T-helper 1 cell treated with Interleukin-12 subunit alpha and Interleukin-12 subunit beta and Interleukin-4 antibody, amounts not matched to agents 30 ng/mL and 1 ng/mL, for 36 hours (primary cell): ENCODE measurements around the gene CHST5. TPM values are rescaled to one million over a fixed set of nuclear protein-coding genes. Genes with fewer than 3 reads are reported as not detected.

ENCODE experiments used
- intact Hi-C: fragments of 100-400 bp; cut with micrococcal nuclease; formaldehyde crosslinking; loops from one replicate; pipeline ENCODE4 v1.15.1; 2024
- total RNA-seq: library from RNA; stranded (reverse); gene quantifications from 2 replicates; pipeline ENCODE4 v1.2.3, GENCODE V29; 2022

Gene CHST5
- total RNA-seq, 1 donor from 2014 or later, result not detected

DNA sequence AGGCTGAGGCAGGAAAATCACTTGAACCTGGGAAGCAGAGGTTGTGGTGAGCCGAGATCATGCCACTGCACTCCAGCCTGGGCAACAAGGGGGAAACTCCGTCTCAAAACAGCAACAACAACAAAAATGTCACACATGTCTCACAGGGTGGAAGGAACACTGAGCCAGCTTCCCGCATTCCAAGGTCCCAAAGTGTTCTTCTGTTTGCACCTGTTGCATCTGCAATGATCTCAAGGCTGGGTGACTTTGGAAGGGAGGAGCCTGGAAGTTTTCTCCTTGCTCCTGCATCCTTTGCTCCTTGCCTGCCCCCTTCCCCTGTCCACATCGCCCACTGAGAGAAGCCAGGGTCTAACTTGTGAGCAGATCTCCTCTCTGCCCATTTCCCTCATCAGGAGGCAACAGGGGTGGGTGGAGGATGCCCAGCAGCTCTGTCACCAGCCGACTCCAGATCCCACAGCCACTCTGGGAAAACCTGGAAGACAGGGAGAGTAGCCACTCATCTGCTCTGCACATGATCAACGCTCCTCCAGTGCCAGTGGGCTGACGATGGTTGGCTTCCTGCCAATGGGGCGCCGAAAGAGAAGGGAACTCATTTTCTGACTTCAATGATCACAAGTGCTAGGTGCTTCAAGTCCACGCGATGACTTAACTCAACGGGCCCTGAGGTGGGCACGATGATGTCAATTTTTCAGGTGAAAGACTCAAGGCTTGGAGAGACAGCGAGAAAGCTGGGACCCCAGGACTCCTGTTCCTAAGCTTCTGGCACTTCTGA, 53.3 kb downstream of the CHST5 start:
- intact Hi-C loops, result no loop called here

DNA sequence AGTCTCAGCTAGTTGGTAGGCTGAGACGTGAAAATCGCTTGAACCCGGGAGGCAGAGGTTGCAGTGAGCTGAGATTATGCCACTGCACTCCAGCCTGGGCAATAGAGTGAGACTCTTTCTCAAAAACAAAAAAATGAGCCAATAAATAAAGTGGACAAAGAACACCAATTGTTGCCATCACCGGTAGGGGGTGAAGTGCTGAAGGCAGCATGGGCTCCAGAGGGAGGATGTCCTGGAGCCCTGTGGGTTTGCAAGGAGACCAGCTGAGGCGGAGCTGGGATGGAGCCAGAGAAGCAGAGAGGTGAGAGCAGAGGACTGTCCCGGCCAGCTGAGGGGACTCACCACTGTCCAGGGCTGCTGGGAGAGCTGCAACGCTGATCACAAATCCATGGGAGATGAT, 54.4 kb downstream of the CHST5 start:
- intact Hi-C loops, result no loop called here

DNA sequence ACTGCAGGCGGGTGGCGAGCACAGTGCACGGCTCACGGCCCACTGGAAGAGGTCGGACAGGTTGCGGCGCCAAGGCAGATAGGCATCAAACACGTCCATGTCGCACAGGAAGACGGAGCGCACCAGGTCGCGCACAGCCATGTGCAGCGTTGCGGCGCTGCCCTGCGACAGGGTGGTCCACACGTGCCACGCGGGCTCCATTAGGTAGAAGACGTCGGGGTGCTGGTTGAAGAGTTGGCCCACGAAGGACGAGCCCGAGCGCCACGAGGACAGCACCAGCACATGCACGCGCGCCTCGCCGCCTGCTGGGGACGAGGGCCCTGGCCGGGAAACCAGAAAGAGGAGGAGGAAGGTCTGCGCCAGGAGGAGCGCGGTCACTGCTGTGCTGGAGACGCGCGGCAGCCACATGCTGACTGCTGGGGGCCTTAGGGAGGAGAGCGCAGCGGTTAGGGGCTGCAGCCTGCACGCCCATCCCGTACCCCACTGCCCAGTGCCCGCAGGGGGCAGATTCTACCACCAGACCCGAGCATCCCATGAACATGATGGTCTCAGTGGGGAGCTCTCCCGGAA, 56.4 kb downstream of the CHST5 start:
- intact Hi-C loops, result no loop called here

Other genes with a start within 250 kb of the CHST5 start
- 31.0 and 31.8 TPM in 2 replicates for gene CFDP1, start 102.6 kb downstream of the CHST5 start, total RNA-seq
- 37.7 and 45.0 TPM in 2 replicates for gene TMEM170A, start 71.4 kb downstream of the CHST5 start, total RNA-seq
- not detected in 2 replicates for gene CHST6, start 40.7 kb downstream of the CHST5 start, total RNA-seq
- 1.6 and 2.8 TPM in 2 replicates for gene TMEM231, start 20.1 kb upstream of the CHST5 start, total RNA-seq
- gene GABARAPL2, start 30.3 kb upstream of the CHST5 start, total RNA-seq, result 76.6 and 78.3 TPM in 2 replicates
- gene ADAT1, start 87.2 kb upstream of the CHST5 start, total RNA-seq, result 48.2 and 52.4 TPM in 2 replicates
- gene KARS1, start 111.6 kb upstream of the CHST5 start, total RNA-seq, result 212 and 217 TPM in 2 replicates
- 80.7 and 83.0 TPM in 2 replicates for gene TERF2IP, start 111.7 kb upstream of the CHST5 start, total RNA-seq
- not detected in 2 replicates for gene CPHXL2, start 140.9 kb upstream of the CHST5 start, total RNA-seq
- not detected in 2 replicates for gene DUXB, start 165.4 kb upstream of the CHST5 start, total RNA-seq
- gene CPHXL, start 190.4 kb upstream of the CHST5 start, total RNA-seq, result not detected in 2 replicates